MG63 (cell line): Measurements from ENCODE around the gene SYNE4. TPM values are rescaled to one million over a fixed set of nuclear protein-coding genes. Genes with fewer than 3 reads are reported as not detected.

ENCODE experiments used
- DNase-seq: peaks from one replicate; pipeline ENCODE4 v3.0.0-alpha.2; 2020
- H3K27me3 ChIP-seq: fragments of 250-450 bp; sonication (Bioruptor Pico); 2 replicates; pipeline ENCODE4 v1.5.1; 2020; ENCODE audit warnings: mild to moderate bottlenecking, moderate library complexity
- H3K36me3 ChIP-seq: fragments of 250-450 bp; sonication (Bioruptor Pico); 2 replicates; pipeline ENCODE4 v1.5.1; 2020; ENCODE audit warnings: mild to moderate bottlenecking, moderate library complexity
- H3K4me3 ChIP-seq: fragments of 250-450 bp; sonication (Bioruptor Pico); 2 replicates; pipeline ENCODE4 v1.5.1; 2020; ENCODE audit warnings: mild to moderate bottlenecking, moderate library complexity
- H3K9me3 ChIP-seq: fragments of 250-450 bp; sonication (Bioruptor Pico); 2 replicates; pipeline ENCODE4 v1.5.1; 2020; ENCODE audit warnings: mild to moderate bottlenecking, moderate library complexity
- total RNA-seq: library from RNA; depleted of rRNA; stranded (reverse); fragments of >200 nt; shearing (Covaris generic); gene quantifications from 2 replicates; pipeline ENCODE4 v1.2.3, GENCODE V29; 2014; ENCODE audit warnings: low replicate concordance

The SYNE4 gene
- total RNA-seq, 1 experiment from 2014 or later, result 0.23 TPM

- Histone ChIP-seq H3K27me3 (no peaks in the 10 kb centered on the region), H3K36me3 (no peaks in the 10 kb centered on the region; the same call in 1 of the 2 replicates), H3K9me3 (no peaks in the 10 kb centered on the region), H3K4me3 (no peak overlapping the region)
- no peak for DNase-seq
Measured at GRCh38 chr19:36030264-36031148, 21.9 kb upstream of the SYNE4 start.

GRCh38 chr19:36028313-36029041 lies 19.9 kb upstream of the SYNE4 start:
- H3K36me3 ChIP-seq, result no peaks in the 10 kb centered on the region; the same call in 1 of the 2 replicates
- DNase-seq, result no peak
- H3K4me3 ChIP-seq, result no peak overlapping the region
- H3K27me3 ChIP-seq, result no peaks in the 10 kb centered on the region
- no peaks in the 10 kb centered on the region for H3K9me3 ChIP-seq

- Histone ChIP-seq H3K27me3 (no peaks in the 10 kb centered on the region), H3K4me3 (no peak overlapping the region), H3K9me3 (no peaks in the 10 kb centered on the region), H3K36me3 (no peaks in the 10 kb centered on the region; the same call in 1 of the 2 replicates)
- DNase-seq, result no peak
Measured at GRCh38 chr19:36027696-36028095, 19.1 kb upstream of the SYNE4 start.

GRCh38 chr19:36026091-36026876 lies 17.7 kb upstream of the SYNE4 start:
- Histone ChIP-seq H3K27me3 (no peaks in the 10 kb centered on the region), H3K36me3 (peaks cover 1% of the 10 kb centered on the region; the same call in 1 of the 2 replicates), H3K4me3 (no peak overlapping the region), H3K9me3 (no peaks in the 10 kb centered on the region)
- no peak for DNase-seq

- DNase-seq, result no peak
- no peaks in the 10 kb centered on the region for H3K27me3 ChIP-seq
- H3K4me3 ChIP-seq, result no peak overlapping the region
- H3K36me3 ChIP-seq, result peaks cover 5% of the 10 kb centered on the region
- no peaks in the 10 kb centered on the region for H3K9me3 ChIP-seq
Measured at GRCh38 chr19:36025541-36025940, 16.9 kb upstream of the SYNE4 start.

GRCh38 chr19:36023432-36023831 lies 14.8 kb upstream of the SYNE4 start:
- Histone ChIP-seq H3K27me3 (no peaks in the 10 kb centered on the region), H3K9me3 (no peaks in the 10 kb centered on the region), H3K4me3 (no peak overlapping the region), H3K36me3 (peaks cover 5% of the 10 kb centered on the region)
- no peak for DNase-seq

GRCh38 chr19:36019061-36019670 lies 10.6 kb upstream of the SYNE4 start:
- Histone ChIP-seq H3K36me3 (peaks cover 5% of the 10 kb centered on the region), H3K9me3 (no peaks in the 10 kb centered on the region), H3K27me3 (no peaks in the 10 kb centered on the region), H3K4me3 (no peak overlapping the region)
- DNase-seq, result no peak

- Histone ChIP-seq H3K9me3 (no peaks in the 10 kb centered on the region), H3K36me3 (peaks cover 3% of the 10 kb centered on the region; the same call in 1 of the 2 replicates), H3K27me3 (no peaks in the 10 kb centered on the region), H3K4me3 (peak within 1 kb of the TSS; percentile 90)
- DNase-seq, result peak; percentile 100
Measured at GRCh38 chr19:36014012-36014924, 5.7 kb upstream of the SYNE4 start, which contains the start of gene ALKBH6. Gene ALKBH6, minus strand, starts transcription at chr19:36014213. Its CDS starts 816 bp downstream, at chr19:36013397.

GRCh38 chr19:36013280-36014011 lies 4.8 kb upstream of the SYNE4 start:
- Histone ChIP-seq H3K9me3 (no peaks in the 10 kb centered on the region), H3K36me3 (peaks cover 3% of the 10 kb centered on the region; the same call in 1 of the 2 replicates), H3K4me3 (peak overlapping the region; percentile 90), H3K27me3 (no peaks in the 10 kb centered on the region)
- DNase-seq, result no peak

- Histone ChIP-seq H3K9me3 (no peaks in the 10 kb centered on the region), H3K36me3 (peaks cover 3% of the 10 kb centered on the region; the same call in 1 of the 2 replicates), H3K27me3 (no peaks in the 10 kb centered on the region), H3K4me3 (no peak overlapping the region)
- DNase-seq, result no peak
Measured at GRCh38 chr19:36010402-36010801, 1.8 kb upstream of the SYNE4 start.

- Histone ChIP-seq H3K4me3 (peak overlapping the region; percentile 25), H3K9me3 (no peaks in the 10 kb centered on the region), H3K36me3 (peaks cover 3% of the 10 kb centered on the region; the same call in 1 of the 2 replicates), H3K27me3 (no peaks in the 10 kb centered on the region)
- DNase-seq, result no peak
Measured at GRCh38 chr19:36009633-36010379, 1.2 kb upstream of the SYNE4 start.

GRCh38 chr19:36009220-36009619 lies 607 bp upstream of the SYNE4 start:
- Histone ChIP-seq H3K4me3 (peak overlapping the region; percentile 34), H3K36me3 (peaks cover 3% of the 10 kb centered on the region; the same call in 1 of the 2 replicates)
- DNase-seq, result peak; percentile 77

GRCh38 chr19:36006955-36007354 lies 1.7 kb downstream of the SYNE4 start:
- Histone ChIP-seq H3K4me3 (no peak overlapping the region), H3K9me3 (no peaks in the 10 kb centered on the region), H3K36me3 (no peaks in the 10 kb centered on the region), H3K27me3 (no peaks in the 10 kb centered on the region)
- DNase-seq, result no peak

More at GRCh38 chr19:36009220-36009619, 607 bp upstream of the SYNE4 start:
- Histone ChIP-seq H3K9me3 (no peaks in the 10 kb centered on the region), H3K27me3 (no peaks in the 10 kb centered on the region)

GRCh38 chr19:36003284-36003683 lies 5.3 kb downstream of the SYNE4 start:
- Histone ChIP-seq H3K27me3 (no peaks in the 10 kb centered on the region), H3K9me3 (no peaks in the 10 kb centered on the region), H3K4me3 (no peak overlapping the region), H3K36me3 (peaks cover 15% of the 10 kb centered on the region)
- DNase-seq, result no peak
